Stimulated activated naive CD8-positive, alpha-beta T cell treated with anti-CD3 and anti-CD28 coated beads, Interleukin-15, Interleukin-2, amounts not matched to agents 100 ng/mL and 50 ng/mL, for 24 hours (primary cell): ENCODE data around the gene LPCAT1.
A peak's percentile ranks its signal among the peaks of the same experiment; 100 is the strongest.

Experiments
- H3K27ac Mint-ChIP-seq: one replicate; pipeline ENCODE4 v1.8.0; 2021; ENCODE audit warnings: mild to moderate bottlenecking, mixed read lengths
- H3K27me3 Mint-ChIP-seq: one replicate; pipeline ENCODE4 v1.8.0; 2021; ENCODE audit warnings: mixed read lengths
- H3K36me3 Mint-ChIP-seq: one replicate; pipeline ENCODE4 v1.8.0; 2021; ENCODE audit warnings: low read depth, mixed read lengths
- H3K4me1 Mint-ChIP-seq: one replicate; pipeline ENCODE4 v1.8.0; 2021; ENCODE audit warnings: low read depth, mixed read lengths
- H3K4me3 Mint-ChIP-seq: one replicate; pipeline ENCODE4 v1.8.0; 2021; ENCODE audit warnings: mild to moderate bottlenecking, mixed read lengths
- H3K9me3 Mint-ChIP-seq: one replicate; pipeline ENCODE4 v1.8.0; 2021; ENCODE audit warnings: mixed read lengths

The LPCAT1 gene

DNA sequence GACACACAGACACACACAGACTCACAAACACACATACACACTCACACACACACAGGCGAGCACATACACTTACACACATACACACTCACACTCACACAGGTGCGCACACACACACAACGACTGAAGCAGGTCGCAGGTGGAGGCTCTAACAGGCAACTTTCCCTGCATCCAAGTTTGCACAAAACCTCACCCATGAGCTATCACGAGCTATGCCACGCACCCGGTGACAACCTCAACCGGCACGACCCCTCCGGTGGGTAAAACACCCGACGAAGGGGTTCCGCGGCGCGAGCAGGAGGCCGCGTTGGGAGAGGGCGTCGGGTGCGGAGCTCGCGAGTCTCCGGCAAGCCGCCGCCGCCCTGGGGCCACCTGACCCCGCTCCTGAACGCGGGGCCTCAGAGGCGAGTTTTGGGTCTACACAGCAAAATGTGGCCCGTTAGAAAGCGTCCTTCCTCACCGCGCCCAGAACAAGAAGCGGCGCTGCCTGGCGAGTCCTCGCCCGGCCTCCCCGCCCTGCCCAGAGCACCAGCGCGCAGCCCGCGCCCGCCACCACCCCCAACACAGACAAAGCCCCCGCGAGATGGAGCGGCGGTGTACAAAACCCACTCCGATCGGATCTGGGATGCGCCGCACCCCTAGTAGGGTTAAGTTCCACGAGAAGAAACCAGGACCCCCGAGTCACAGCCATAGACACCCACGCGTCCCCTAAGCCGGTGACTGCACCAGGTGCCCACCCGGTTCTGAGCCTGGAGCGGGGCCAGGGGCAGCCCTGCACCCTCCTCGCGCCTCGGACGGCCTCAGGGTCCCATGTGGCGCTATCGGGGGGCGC lies 79.2 kb downstream of the LPCAT1 start:
- Mint-ChIP-seq H3K4me3 (peak overlapping the region; percentile 61), H3K27ac (no peak overlapping the region), H3K36me3 (peaks cover 3% of the 10 kb centered on the region), H3K4me1 (peaks cover 35% of the 10 kb centered on the region), H3K27me3 (peaks cover 50% of the 10 kb centered on the region), H3K9me3 (peaks cover 8% of the 10 kb centered on the region)

DNA sequence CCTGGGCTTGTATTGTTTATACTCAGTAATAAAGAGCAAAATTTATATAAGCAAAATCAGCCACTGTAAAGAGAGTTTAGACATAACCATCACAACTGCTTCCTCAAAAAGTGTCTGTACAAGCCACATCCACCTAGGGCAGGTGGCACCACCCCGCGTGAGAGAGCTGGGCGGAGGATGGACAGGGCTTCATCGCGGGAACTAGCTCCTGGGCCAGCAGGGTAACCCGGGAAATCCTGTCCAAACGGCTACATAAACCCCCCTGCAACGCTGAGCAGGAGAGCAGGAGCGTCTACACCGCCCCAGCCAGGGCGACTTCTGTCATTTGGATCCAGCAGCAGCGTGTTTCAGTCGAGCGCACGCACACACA lies 79.8 kb downstream of the LPCAT1 start:
- peaks cover 50% of the 10 kb centered on the region for H3K27me3 Mint-ChIP-seq
- H3K36me3 Mint-ChIP-seq = peaks cover 3% of the 10 kb centered on the region
- H3K4me3 Mint-ChIP-seq = peak overlapping the region; percentile 31

DNA sequence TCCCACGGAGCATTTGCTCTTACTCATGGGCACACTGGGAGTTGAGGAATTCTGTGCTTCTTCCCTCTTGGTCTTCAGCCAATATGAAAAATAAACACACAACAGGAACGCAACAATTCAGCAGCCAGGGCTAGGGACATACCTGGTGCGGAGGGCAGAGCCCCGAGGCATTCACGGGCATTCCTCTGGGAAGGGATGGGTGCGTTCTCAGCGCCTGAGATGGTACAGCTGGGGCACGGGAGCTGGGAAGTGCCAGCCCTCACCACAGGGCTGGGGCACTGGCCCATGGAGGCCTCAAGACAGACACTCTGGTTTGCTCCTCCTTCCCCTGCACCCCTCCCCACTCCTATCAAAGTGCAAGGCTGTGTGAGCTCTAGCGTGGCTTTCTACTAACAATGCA lies 80.6 kb downstream of the LPCAT1 start:
- peaks cover 8% of the 10 kb centered on the region for H3K9me3 Mint-ChIP-seq
- peaks cover 3% of the 10 kb centered on the region for H3K36me3 Mint-ChIP-seq
- peaks cover 21% of the 10 kb centered on the region for H3K4me1 Mint-ChIP-seq
- H3K4me3 Mint-ChIP-seq = no peak overlapping the region
- no peak overlapping the region for H3K27ac Mint-ChIP-seq
- H3K27me3 Mint-ChIP-seq = peaks cover 53% of the 10 kb centered on the region

More for the DNA sequence above, 79.8 kb downstream of the LPCAT1 start:
- H3K9me3 Mint-ChIP-seq = peaks cover 8% of the 10 kb centered on the region
- H3K27ac Mint-ChIP-seq = no peak overlapping the region
- peaks cover 29% of the 10 kb centered on the region for H3K4me1 Mint-ChIP-seq

DNA sequence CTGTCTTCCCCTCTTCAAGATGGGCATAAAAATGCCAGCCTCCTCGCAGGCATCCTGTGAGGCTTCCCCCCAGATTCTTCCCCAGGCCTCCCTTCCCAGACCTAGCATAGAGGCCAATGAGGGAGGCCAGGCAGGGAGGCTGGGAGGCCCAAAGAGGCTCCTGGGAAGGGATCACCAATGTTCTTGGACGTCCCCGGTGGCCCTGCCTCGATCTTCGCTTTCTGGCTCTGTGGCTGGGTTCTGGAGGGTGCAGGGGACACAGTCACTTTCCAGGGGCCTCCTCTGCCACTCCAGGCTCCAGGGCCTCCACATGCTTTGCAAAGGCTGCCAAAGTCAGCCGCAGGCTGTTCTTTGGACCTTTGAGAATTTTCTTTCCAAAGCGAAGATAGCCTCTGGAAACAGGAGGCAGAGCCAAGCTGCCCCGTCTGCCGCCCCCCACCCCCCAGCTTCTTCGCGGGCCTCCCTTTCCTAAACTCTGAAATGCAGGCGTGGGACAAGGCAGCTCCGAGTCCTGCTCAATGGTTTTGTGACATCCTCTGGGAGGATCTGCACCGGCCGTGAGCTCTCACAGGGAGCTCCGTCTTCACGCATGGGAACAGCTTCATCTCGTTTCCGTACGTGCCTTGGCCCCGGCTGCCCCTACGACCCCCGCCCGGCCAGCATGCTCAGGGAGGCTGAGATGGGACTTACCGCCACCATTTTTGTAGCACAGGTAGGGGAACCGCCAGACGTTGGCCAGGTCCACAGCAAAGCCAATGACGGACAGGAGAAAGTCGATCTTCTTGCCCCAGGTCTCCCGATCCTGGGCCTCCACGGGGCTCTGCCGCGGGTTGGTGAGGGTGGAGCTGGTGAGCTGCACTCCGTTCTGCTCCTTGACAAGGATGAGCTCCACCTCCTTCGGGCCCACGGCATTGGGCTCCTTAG lies 81.3 kb downstream of the LPCAT1 start:
- peaks cover 8% of the 10 kb centered on the region for H3K9me3 Mint-ChIP-seq
- no peak overlapping the region for H3K27ac Mint-ChIP-seq
- peaks cover 14% of the 10 kb centered on the region for H3K4me1 Mint-ChIP-seq
- H3K4me3 Mint-ChIP-seq = no peak overlapping the region
- peaks cover 3% of the 10 kb centered on the region for H3K36me3 Mint-ChIP-seq
- peaks cover 52% of the 10 kb centered on the region for H3K27me3 Mint-ChIP-seq

DNA sequence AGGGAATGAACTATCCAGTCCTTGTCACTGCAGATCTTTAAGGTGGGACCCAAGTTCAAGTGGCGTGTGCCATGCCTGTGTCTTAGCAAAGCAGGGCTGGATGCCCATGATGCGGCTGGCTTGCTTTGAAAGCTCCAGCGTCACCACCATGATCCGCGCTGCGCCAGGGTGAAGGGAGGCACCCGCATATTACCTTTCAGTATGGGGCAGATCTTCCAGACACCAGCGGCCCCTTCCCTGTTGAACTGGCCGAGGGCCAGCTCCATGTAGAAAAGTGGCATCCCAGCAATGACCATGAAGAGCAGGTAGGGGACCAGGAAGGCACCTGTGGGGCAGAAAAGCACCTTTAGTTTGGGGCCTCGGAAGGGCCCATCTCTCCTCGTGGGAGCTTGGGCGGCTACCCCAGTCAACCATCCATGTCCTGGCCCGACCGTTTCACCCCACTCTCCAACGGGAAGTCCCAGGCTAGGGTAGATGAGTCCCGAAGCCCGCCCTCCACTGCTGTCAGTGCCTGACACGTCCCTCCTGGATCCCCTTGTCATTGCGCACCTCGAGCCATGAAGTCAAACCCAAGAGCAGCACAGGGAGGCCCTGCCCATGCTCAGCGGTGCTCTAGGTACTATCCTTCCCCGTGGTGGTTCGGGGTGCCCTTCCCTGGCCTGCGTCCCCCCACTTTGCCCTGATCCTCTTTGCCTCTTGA lies 82.4 kb downstream of the LPCAT1 start:
- peaks cover 47% of the 10 kb centered on the region for H3K27me3 Mint-ChIP-seq

DNA sequence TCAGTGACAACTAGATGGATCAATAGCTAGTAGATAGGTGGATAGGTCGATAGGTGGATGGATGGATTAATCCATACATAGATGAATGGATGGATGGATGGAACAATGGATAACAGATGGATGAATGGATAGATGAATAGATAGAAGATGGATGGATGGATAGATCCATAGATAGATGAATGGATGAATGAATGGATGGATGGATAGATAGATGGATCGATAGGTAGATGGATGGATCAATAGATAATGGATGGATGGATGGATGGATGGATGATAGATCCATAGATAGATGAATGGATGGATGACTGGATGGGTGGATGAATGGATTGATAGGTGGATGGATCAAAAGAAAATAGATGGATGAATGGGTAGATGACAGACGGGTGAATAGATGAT lies 83.7 kb downstream of the LPCAT1 start:
- H3K27ac Mint-ChIP-seq = no peak overlapping the region
- peaks cover 8% of the 10 kb centered on the region for H3K9me3 Mint-ChIP-seq
- peaks cover 3% of the 10 kb centered on the region for H3K36me3 Mint-ChIP-seq
- peaks cover 47% of the 10 kb centered on the region for H3K27me3 Mint-ChIP-seq
- no peak overlapping the region for H3K4me3 Mint-ChIP-seq
- H3K4me1 Mint-ChIP-seq = peaks cover 6% of the 10 kb centered on the region

More for the DNA sequence above, 82.4 kb downstream of the LPCAT1 start:
- no peak overlapping the region for H3K4me3 Mint-ChIP-seq
- H3K9me3 Mint-ChIP-seq = peaks cover 8% of the 10 kb centered on the region
- H3K36me3 Mint-ChIP-seq = peaks cover 3% of the 10 kb centered on the region
- H3K27ac Mint-ChIP-seq = no peak overlapping the region
- H3K4me1 Mint-ChIP-seq = peaks cover 6% of the 10 kb centered on the region

DNA sequence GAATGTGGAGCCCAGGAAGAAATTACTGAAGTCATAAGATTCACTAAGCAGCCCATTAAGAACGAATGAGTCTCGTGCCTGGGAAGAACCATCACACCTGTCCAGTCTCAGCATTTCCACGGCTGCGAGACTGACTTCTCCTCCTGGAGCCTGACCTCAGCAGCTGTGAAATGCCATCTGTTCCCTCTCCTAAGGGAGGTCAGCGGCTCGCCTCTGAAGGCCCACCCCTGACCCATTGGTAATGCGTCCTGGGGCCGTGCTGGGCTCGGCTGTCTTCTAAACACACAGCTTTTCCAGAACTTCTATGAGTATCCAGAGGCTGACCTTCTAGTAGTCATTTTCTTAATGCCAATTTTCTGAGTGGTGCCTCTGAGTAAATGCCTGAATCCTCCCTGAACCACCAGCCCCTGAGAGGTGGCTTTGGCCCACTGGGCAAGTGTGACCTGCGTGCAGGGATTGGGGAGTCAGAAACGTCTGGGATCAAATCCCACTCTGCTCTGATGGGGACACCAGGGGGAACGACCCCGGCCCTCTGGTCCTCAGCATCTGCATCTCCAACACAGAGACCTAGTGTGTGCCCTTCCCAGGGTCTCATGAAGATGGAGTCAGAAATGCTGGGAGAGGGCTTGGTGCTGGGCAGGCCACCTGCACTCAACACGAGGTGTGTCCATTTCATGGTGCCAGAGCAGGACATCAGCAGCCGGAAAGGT lies 84.2 kb downstream of the LPCAT1 start:
- Mint-ChIP-seq H3K9me3 (peaks cover 8% of the 10 kb centered on the region), H3K27me3 (peaks cover 44% of the 10 kb centered on the region), H3K36me3 (peaks cover 3% of the 10 kb centered on the region), H3K4me1 (peaks cover 6% of the 10 kb centered on the region), H3K4me3 (no peak overlapping the region), H3K27ac (no peak overlapping the region)

DNA sequence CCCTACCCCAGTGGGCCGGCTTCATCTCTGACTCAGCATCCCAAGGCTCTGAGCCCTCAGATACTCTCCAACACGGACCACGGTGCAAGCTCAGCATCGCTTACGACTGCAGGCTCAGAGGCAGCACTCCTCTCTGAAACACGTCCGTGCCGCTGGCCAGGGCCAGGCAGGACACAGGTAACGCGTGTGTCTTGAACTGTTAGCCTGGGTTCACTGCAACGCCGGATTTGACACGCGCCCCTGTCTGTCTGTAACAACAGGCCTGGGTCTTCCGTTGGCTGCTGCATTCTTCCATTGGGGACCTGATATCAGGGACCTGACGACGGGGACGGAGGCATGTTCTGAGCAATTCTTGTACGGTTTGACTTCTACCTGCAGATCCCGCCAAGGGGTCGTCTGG lies 84.9 kb downstream of the LPCAT1 start:
- H3K36me3 Mint-ChIP-seq = peaks cover 3% of the 10 kb centered on the region
- H3K4me3 Mint-ChIP-seq = no peak overlapping the region
- peaks cover 38% of the 10 kb centered on the region for H3K27me3 Mint-ChIP-seq
- H3K27ac Mint-ChIP-seq = no peak overlapping the region
- peaks cover under 1% of the 10 kb centered on the region for H3K4me1 Mint-ChIP-seq
- peaks cover 8% of the 10 kb centered on the region for H3K9me3 Mint-ChIP-seq

DNA sequence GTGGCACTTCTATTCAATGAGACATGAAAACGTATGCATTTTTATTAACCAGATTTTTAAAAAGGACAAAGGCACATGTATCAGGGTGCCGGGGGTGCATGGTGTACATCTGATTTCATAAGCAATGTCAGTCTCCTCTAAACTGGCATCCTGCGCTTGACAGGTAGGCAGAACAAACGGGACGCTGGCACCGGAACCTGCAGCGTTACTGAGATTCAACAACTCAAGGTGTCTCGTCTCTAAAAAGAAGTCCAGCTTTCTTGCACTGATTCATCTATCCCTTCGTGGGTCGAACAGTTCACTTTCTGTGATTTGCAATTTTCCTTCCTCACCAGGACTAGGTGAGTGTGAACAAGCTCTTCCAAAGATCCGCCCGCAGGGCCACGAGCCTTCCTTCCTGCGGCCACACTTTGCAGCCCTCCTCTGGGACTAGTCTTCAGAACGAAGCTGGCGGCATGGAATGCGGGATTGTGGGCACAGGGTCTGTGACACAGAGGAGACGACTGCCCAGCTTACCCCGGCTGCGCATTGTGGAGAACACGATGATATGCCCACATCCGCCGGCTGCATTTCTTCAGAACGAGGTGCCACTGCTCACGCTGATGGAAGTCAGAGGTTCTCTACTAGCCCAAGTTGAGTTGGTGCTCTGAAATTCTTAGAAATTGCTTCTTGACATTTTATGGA lies 85.7 kb downstream of the LPCAT1 start:
- peaks cover 8% of the 10 kb centered on the region for H3K9me3 Mint-ChIP-seq
- peaks cover 29% of the 10 kb centered on the region for H3K27me3 Mint-ChIP-seq
- no peak overlapping the region for H3K4me3 Mint-ChIP-seq
- peaks cover 3% of the 10 kb centered on the region for H3K36me3 Mint-ChIP-seq
- H3K27ac Mint-ChIP-seq = no peak overlapping the region
- no peaks in the 10 kb centered on the region for H3K4me1 Mint-ChIP-seq

DNA sequence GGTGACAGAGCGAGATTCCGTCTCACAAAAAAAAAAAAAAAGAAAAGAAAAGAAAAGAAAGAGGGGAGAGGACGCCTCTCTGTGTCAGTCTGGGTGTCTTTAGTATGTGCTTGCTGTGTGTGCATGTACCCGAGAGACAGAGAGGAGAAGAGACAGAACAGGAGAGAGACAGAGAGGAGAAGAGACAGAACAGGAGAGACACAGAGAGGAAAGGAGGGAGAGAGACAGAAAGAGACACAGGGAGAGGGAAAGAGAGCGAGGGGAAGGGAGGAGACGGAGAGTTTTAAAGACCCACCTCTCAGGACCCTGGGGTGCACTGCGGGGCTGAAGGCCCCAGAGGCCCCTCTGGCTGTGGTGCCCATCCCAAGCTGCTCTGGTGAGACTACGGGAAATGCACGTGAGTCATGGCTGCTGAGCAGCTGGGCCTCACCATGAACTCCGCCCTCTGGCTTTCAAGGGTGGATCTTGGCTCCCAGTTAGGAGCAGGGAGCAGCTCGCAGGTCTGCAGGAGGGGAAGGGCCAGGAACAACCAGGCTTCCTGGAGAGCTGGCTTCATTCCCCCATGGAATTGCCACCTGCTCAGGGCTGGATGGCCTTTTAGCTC lies 86.4 kb downstream of the LPCAT1 start:
- H3K4me3 Mint-ChIP-seq = no peak overlapping the region
- peaks cover 22% of the 10 kb centered on the region for H3K27me3 Mint-ChIP-seq
- H3K27ac Mint-ChIP-seq = no peak overlapping the region
- H3K9me3 Mint-ChIP-seq = peaks cover 8% of the 10 kb centered on the region
- peaks cover 3% of the 10 kb centered on the region for H3K36me3 Mint-ChIP-seq
- no peaks in the 10 kb centered on the region for H3K4me1 Mint-ChIP-seq

DNA sequence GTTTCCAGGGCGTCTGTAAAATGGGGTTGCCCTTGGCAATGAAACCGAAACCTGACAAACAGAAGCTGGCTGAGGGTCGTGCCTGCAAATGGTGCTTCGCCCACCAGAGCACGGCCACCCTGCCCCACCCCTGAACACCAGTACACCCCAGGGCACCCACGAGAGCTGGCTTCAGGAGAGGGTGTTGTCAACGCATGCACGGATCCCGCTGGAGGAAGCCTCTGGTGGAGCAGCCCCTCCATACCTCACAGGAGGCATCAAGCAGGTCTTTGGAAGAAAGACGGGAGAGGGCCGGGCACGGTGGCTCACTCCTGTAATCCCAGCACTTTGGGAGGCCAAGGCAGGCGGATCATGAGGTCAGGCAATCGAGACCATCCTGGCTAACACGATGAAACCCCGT lies 87.1 kb downstream of the LPCAT1 start:
- Mint-ChIP-seq H3K9me3 (peaks cover 8% of the 10 kb centered on the region), H3K27me3 (peaks cover 21% of the 10 kb centered on the region), H3K36me3 (peaks cover 3% of the 10 kb centered on the region), H3K4me3 (no peak overlapping the region), H3K27ac (no peak overlapping the region), H3K4me1 (no peaks in the 10 kb centered on the region)

DNA sequence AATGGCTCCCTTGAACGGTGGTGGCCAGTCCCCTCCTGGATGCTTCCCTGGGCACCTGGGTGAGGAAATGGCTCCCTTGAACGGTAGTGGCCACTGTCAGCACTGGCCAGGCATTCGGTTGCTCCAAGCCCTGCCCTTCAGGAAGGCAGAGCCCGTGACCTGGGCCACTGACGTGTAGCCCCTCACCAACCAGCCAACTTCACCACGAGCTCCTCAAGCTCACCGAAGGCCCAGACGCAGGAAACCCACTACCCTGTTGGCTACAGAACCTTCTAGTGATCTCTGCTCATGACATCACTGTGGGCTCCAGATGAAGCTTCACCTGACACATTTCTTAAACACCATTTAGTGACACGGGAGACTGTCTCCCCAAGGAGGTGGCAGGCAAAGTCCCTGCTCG lies 87.7 kb downstream of the LPCAT1 start:
- Mint-ChIP-seq H3K27ac (no peak overlapping the region), H3K4me1 (no peaks in the 10 kb centered on the region), H3K27me3 (peaks cover 20% of the 10 kb centered on the region), H3K4me3 (no peak overlapping the region), H3K36me3 (peaks cover 3% of the 10 kb centered on the region), H3K9me3 (peaks cover 8% of the 10 kb centered on the region)

DNA sequence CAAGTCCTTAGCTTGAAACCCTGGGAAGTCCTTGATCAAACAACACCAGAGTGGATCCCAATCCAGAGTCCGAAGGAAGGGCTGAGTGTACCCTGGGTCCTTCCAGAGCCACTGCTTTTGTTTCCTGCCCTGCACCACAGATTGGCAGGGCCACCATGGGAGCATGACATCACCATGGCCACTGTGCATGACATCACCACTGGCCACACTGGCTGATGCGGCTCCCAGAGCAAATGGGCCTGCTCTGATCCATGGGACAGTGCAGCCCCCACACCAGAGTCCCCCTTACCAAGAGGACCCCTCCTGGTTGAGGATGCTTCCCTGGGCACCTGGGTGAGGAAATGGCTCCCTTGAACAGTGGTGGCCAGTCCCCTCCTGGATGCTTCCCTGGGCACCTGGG lies 88.4 kb downstream of the LPCAT1 start:
- Mint-ChIP-seq H3K36me3 (no peaks in the 10 kb centered on the region), H3K27me3 (peaks cover 14% of the 10 kb centered on the region), H3K9me3 (peaks cover 5% of the 10 kb centered on the region), H3K4me1 (no peaks in the 10 kb centered on the region), H3K27ac (no peak overlapping the region), H3K4me3 (no peak overlapping the region)
